Stimulated activated naive CD4-positive, alpha-beta T cell (primary cell): ENCODE measurements around the gene CCNB2.

Source experiments
- DNase-seq, 6 experiments: peaks; one replicate each; lab custom pipeline; 2025; lab: John Stamatoyannopoulos, UW

The CCNB2 gene

DNA sequence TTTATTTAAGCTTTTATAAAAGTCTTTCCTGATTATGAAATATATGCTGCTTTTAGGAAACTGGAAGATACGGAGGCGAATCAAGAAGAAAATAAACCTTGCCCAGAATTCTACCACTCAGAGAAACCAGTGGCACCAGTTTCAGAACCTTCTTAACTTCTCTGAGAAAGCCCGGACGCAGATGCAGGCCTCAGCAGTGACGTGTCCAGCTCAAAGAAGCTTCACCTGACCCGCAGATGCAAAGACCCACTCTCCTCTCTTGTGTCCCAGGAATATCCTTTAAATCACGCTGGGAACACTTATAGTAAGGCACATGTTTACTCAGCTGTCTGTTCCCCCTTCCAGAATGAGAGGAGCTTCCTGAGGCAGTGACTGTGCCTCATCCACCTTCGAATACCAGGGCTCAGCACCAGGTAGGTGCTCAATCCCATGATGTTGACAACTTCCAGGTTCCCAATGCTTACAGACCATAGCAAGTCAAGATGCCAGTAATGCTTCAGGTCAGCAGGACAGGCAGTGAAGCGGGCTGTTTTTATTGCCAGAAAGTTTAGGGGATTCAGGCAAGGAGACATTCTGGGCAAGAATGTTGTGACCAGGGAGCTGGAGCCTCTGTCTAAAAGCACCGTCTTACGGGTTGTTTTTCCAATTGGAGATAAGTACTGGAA is 61.8 kb downstream of the CCNB2 start:
- DNase-seq = no peak

DNA sequence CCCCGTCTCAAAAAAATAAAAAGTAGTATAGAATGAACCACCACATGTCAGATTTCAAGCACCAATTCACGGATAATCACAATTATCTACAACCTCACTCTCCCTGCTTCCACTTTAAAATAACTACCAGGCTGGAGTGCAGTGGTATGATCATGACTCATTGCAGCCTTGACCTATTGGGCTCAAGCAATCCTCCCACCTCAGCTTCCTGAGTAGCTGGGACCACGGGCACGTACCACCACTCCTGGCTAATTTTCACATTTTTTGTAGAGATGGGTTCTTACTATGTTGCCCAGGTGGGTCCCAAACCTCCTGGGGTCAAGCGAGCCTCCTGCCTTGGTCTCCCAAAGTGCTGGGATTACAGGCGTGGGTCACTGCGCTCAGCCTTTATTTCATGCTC is 63.6 kb downstream of the CCNB2 start:
- DNase-seq = no peak

DNA sequence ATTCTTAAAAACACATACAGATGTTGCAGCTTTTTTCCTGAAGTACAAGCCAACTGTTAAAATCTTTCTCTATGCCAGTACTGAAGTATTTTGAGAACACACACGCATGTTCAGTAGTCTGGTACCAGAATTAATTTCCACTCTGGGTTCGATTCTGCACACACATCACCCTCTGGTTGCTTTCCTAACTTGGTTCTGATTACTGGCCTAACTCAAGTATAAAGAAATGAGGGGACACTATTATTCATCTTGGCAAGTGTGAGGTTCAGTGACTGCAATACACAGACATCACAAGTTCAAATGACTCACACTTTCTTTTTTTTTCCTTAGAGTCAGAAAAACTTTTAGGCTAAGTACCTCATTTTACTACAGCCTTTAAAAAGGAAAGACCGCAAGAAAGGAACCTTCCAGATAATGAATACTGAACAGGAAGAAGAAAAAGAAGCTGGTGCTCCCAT is 64.3 kb downstream of the CCNB2 start:
- no peak for DNase-seq

DNA sequence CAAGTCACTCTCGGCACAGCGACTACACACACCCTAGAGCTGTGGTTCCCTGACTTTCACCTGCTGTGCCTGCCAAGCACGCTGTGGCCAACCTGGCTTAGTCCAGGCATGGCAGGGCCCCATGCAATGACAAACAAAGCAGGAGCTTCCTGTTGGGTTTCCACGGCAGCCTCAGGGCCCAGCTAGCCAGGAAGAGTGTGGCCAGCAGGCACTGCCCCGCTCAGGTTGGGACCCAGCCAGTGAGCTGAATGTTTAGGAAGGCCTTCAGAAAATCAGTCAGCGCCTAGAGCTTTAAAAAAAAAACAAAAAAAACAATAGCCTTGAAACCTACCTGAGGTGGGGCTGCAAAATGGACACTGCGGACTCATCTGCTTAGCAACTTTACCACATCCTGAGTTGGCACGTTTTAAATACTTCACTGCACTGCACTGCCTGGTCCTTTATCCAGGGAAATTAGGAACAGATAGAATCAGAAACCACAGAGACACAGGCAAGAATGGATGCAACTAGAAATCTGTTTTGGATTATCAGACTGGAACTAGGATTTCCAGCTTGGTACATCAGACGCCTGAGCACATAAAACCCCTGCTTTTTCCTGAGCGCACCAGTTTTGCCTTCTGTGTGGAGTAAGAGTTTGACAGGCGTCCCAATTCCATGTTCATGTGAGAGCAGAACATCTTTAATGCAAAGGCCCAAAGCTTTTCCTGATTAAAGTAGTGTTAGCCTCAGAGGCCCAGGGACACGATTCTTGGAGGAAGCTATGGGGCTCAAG is 65.5 kb downstream of the CCNB2 start:
- DNase-seq = no peak

DNA sequence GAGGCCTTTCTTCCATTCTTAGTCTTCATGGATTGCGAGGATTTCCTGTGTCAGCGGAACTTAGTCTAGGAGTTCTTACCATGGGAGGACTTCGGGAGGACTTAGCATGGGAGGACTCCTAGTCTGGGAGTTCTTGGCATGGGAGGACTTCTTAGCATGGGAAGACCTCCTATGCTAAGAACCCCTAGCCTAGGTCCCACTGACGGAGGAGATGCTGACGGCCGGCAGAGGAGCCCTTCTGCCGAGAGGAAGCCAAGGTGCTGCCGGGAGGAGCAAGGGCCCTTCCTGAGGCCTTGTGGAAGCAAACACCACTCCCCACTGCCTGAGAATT is 66.1 kb downstream of the CCNB2 start:
- no peak for DNase-seq

DNA sequence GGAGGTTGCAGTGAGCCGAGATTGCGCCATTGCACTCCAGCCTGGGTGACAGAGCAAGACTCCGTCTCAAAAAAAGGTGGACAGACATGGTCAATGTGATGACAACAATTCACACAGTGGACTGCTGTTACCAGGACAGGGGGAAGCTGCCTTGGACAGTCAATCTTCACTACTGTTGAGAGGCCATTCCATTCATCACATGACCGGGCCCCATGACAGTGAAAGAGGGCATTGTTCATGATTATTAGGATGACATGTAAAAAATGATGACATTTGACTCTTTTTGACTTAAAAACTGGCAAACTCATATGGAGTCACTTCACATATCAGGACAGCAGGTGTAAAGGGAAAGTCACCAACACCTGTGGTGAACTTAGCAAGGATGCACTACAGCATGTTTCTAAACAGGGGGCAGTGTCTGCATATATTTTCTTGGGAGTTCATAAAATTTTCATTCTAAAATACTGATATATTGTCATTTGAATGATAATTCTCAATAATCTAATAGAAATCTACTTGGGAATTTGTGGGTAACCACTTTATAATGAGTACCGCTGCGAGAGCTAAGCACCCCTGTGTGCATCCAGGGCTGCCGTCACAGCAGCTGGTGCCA is 67.4 kb downstream of the CCNB2 start:
- no peak for DNase-seq

DNA sequence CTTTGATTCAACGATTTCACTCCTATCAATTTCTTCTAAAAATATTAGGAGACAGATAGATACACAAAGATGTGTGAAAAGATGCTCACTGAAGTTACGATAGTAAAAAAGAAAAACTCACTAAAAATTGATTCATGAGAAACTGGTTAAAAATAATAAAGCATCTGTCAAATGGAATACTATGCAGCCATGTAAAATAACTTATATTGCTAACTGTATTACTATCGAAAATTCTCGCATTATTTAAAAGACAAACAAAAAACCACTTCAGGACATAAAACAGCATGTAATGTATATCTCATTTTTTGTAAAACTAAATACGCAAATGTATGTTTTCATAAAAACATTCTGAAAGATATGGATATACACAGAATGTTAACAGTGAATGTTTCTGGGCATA is 68.2 kb downstream of the CCNB2 start:
- no peak for DNase-seq

DNA sequence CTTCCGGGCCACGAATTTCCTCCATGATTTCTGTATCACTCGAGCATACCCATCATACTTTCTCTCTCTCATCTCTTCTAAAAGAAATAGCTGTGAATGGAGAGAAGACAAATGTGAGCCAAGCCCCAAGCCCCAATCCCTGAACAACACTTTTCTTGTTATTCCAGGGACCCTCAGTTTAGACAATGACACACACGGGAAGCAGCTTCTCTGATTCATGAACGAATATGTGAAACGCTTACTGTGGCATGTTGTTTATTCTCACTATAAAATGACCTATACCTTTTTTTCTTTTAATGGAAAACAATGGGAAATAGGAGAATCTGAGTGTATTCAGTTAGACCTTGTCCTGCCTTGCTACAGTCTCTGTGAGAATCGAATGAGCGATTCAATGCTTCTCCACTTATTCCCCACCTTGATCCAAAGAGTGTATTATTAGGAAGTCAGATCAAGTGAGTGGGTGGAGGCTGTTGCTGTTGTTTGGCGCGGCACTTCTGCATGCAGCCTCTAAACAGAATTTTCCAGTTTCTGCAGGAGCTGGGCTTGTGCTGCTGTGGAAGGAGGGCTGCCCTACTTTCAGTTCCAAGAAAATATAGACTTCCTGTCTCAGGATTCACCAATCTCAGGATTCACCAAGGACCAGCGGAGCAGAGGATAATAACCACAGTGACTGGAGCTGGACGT is 69.3 kb downstream of the CCNB2 start:
- DNase-seq = no peak
